Activated CD4-positive, alpha-beta T cell treated with anti-CD3 and anti-CD28 coated beads, Interleukin-2, amount 10 ng/mL, durations not matched to agents 24 days and 14 days (primary cell): ENCODE results near the gene OSBPL10. TPM values are rescaled to one million over a fixed set of nuclear protein-coding genes. Genes with fewer than 3 reads are reported as not detected.

Source experiments
- DNase-seq: peaks from one replicate; pipeline ENCODE4 v3.0.0; 2022
- H3K27ac Mint-ChIP-seq: one replicate; pipeline ENCODE4 v1.8.0; 2022; ENCODE audit warnings: mild to moderate bottlenecking, mixed read lengths
- H3K27me3 Mint-ChIP-seq: one replicate; pipeline ENCODE4 v1.8.0; 2022; ENCODE audit warnings: mixed read lengths
- H3K36me3 Mint-ChIP-seq: one replicate; pipeline ENCODE4 v1.8.0; 2022; ENCODE audit warnings: low read depth, mild to moderate bottlenecking, mixed read lengths
- H3K4me1 Mint-ChIP-seq: one replicate; pipeline ENCODE4 v1.8.0; 2021; ENCODE audit warnings: mixed read lengths
- H3K4me3 Mint-ChIP-seq: one replicate; pipeline ENCODE4 v1.8.0; 2022; ENCODE audit warnings: mild to moderate bottlenecking, moderate library complexity, mixed read lengths
- H3K9me3 Mint-ChIP-seq: one replicate; pipeline ENCODE4 v1.8.0; 2021; ENCODE audit warnings: mixed read lengths
- intact Hi-C: fragments of 100-400 bp; cut with micrococcal nuclease; formaldehyde crosslinking; loops from one replicate; pipeline ENCODE4 v1.15.1; 2023
- total RNA-seq: library from RNA; stranded (reverse); gene quantifications from 2 replicates; pipeline ENCODE4 v1.2.3, GENCODE V29; 2022

Gene OSBPL10
- total RNA-seq, 1 donor from 2014 or later: 14.5 TPM

DNA sequence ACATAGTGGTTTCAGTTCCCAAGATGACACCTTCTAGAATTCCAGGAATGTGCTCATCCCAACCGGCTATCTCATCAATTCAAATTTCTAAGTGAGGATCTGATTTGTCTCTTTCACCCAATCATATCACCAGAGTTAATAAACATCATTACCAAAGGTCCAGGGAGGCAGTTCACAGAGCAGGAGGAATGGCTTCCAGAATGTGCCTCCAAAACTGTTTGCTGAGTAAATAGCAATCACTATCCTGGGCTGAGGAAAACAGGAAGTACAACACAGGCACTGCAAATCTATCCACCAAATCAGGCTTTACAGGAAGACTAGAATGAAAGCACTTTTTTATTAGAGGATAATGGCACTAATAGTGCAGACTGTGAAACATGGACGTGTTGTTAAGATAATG lies 61.5 kb downstream of the OSBPL10 start:
- intact Hi-C loops: loop anchor here (2.0 to 5.0 kb wide), 3 partner anchors 59 to 193 kb away; no protein-coding TSS in a partner anchor

DNA sequence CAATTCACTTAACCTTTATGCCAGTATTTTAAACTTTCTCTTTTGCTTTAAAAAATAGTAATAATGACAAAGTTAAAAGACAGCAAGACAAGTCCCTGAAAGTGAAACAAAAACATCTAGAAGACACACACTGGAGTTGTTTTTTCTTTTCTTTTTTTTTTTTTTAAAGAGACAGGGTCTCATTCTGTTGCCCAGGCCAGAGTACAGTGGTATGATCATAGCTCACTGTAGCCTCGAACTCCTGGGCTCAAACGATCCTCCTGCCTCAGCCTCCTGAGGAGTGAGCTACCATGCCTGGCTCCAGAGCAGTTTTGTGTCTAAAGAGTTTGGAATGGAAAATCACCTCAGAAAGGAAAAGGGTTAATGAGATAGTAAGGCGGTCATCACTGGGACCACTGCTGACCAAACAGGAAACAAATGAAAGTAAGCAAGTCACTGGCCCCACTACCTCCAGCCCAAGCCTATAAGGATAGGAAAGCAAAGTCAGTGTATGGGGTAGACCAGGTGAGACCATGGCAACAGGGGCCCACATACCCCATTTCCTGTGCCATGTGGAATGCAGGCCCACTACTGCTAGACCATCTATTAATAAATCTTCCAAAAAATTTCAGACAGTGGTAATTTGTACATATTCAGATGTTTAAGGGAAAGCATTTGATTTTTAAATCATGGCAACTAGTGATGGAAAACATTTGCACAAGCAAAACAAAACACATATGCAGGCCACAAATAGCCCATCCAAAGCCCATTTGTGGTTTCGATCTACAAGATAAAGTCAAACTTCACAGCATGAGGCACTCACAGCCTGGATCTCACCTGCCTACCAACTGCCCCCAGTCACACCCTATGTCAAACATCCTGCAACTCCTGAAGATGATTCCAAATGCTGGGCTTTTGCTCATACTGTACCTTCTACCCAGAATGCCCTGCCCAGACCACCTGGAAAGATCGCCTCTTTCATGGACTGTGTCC lies 62.6 kb downstream of the OSBPL10 start:
- Mint-ChIP-seq H3K4me1 (peaks cover 35% of the 10 kb centered on the region), H3K27me3 (no peaks in the 10 kb centered on the region), H3K36me3 (peaks cover 20% of the 10 kb centered on the region), H3K27ac (peak overlapping the region; percentile 87), H3K4me3 (peak overlapping the region; percentile 64), H3K9me3 (peaks cover 27% of the 10 kb centered on the region)
- intact Hi-C loops: loop anchor here (2.0 to 5.0 kb wide), 3 partner anchors 60 to 194 kb away; no protein-coding TSS in a partner anchor
- DNase-seq: peak; percentile 71

More for the DNA sequence above, 61.5 kb downstream of the OSBPL10 start:
- Mint-ChIP-seq H3K36me3 (peaks cover 22% of the 10 kb centered on the region), H3K27me3 (no peaks in the 10 kb centered on the region), H3K4me3 (no peak overlapping the region), H3K4me1 (peaks cover 37% of the 10 kb centered on the region), H3K27ac (no peak overlapping the region), H3K9me3 (peaks cover 27% of the 10 kb centered on the region)
- no peak for DNase-seq

DNA sequence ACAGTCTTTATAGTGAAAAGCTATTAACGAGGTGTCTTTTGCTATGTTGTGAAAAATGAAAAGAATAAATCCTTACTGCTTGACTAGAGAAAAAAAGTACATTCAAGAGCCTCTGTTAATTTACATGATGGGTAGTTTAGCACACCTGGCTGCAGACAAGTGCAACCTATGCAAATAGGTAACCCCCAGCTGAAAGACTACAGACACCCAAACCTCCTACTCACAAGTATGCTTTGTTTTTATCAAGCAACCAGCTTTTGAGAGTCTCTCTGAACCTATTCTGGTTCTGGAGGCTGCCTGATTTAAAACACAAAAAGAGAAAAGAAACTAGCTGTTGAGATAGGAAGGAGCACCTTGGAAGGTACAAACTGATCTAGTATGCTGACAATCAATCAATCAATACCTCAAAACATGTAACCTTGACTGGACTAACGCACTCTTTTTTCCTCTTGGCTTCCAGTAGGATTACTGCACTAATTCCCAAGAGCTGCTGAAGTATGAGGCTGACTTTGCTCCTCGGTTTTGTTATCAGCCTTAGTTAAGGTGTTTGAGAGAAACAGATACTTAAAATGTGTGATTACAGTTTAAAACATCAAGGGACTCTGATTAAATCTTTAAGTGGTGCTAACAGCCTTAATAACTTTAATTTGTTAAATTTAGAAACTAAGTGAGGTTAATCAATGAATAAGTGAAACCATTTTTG lies 63.6 kb downstream of the OSBPL10 start:
- no peaks in the 10 kb centered on the region for H3K27me3 Mint-ChIP-seq
- no peak for DNase-seq
- H3K9me3 Mint-ChIP-seq: peaks cover 27% of the 10 kb centered on the region
- H3K27ac Mint-ChIP-seq: peak overlapping the region; percentile 62
- intact Hi-C loops: loop anchor here (2.0 to 5.0 kb wide), 3 partner anchors 61 to 195 kb away; no protein-coding TSS in a partner anchor
- peak overlapping the region; percentile 51 for H3K4me3 Mint-ChIP-seq
- H3K36me3 Mint-ChIP-seq: peaks cover 20% of the 10 kb centered on the region
- peaks cover 35% of the 10 kb centered on the region for H3K4me1 Mint-ChIP-seq

DNA sequence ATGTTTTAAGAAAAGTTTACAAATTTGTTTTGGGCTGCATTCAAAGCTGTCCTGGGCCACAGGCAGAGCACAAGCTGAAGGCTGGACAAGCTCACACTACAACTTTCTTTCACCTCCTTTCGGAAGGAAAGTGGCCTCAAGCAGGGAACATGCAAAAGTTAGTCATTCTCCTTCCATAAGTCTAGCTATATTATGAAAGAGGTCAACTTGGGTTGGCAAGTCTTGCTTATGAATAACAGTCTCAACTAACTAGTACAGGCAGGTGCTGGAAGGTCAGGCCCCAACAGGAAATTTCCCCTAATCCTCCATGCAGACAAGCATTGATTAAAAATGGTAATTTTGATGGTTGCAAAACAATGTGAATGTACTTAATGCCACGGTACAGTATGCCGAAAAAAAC lies 69.4 kb downstream of the OSBPL10 start:
- Mint-ChIP-seq H3K4me3 (no peak overlapping the region), H3K36me3 (no peaks in the 10 kb centered on the region), H3K4me1 (peaks cover 9% of the 10 kb centered on the region), H3K27ac (no peak overlapping the region), H3K27me3 (no peaks in the 10 kb centered on the region), H3K9me3 (no peaks in the 10 kb centered on the region)
- intact Hi-C loops: no loop called here
- no peak for DNase-seq

DNA sequence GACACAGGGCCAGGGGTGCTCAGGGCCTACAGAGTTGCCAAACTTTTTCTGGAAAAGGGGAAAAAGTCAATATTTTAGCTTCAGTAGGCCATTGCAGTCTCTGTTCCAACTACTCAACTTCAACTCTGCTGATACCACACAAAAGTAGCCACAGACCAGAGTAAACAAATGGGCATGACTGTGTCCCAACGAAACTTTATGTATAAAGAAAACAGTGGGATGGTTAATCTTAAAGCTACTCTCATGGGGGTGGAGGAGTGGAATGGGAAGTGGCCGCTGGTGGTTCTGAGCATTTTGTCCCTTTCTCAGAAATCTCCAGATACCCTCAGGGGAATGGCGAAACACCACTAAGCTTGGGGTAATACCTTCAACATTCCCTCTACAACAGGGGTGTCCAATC lies 69.9 kb downstream of the OSBPL10 start:
- no peaks in the 10 kb centered on the region for H3K27me3 Mint-ChIP-seq
- no peaks in the 10 kb centered on the region for H3K9me3 Mint-ChIP-seq
- intact Hi-C loops: no loop called here
- DNase-seq: no peak
- H3K4me1 Mint-ChIP-seq: peaks cover 4% of the 10 kb centered on the region
- H3K36me3 Mint-ChIP-seq: no peaks in the 10 kb centered on the region
- H3K27ac Mint-ChIP-seq: no peak overlapping the region
- no peak overlapping the region for H3K4me3 Mint-ChIP-seq

DNA sequence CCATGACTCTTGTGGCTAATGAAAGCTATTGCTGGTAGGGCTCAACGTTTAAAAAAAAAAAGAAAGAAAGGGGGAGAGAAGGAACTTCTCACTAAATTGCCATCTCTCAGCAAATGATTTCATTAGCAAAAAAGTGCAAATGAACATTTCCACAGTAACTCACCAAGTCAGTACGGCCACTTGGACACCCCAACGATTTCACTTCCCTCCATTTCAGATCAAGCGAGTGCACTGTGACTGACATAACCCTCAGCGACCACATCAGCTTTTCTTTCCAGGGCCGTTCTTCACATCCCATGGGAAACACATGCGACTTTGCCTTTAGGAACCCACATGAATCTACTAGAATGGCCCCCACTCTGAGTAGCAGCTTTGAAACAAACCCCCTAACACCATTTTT lies 71.6 kb downstream of the OSBPL10 start:
- Mint-ChIP-seq H3K9me3 (no peaks in the 10 kb centered on the region), H3K27me3 (no peaks in the 10 kb centered on the region), H3K4me3 (no peak overlapping the region), H3K27ac (no peak overlapping the region), H3K36me3 (no peaks in the 10 kb centered on the region), H3K4me1 (peaks cover 7% of the 10 kb centered on the region)
- no peak for DNase-seq
- intact Hi-C loops: no loop called here

DNA sequence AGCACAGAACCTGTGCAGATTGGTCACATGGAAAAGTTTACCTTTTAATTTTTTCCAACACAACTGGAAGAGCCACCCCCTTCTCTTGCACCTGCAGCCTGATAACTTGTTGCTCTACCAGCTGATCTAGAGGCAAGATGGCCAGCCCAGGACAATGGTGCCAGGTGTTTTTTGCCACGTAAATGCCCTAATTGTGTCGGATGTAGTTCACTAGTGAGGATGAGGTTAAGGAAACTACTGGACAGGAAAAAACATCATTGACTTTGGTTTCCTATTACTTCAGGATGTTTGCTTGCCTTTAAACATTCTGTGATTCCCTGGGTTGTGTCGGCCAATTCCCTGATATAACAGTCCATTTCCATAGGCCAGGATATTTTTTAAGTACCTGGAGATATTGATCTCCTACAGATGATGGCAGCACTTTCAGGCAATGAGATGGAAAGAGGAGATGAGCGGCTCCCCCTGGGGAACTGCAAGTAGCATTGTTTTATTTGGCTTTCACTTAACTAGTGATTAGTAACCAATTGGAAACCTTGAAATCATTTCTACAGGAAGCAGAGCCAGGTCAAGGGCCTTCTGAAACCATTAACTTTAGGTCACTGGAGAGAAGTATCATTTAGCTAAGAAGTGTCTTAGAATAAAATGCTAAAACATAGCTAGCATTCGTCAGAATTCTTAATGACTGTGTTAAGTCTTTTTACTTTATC lies 72.5 kb downstream of the OSBPL10 start:
- intact Hi-C loops: no loop called here
- no peak for DNase-seq
- H3K9me3 Mint-ChIP-seq: no peaks in the 10 kb centered on the region
- H3K27me3 Mint-ChIP-seq: no peaks in the 10 kb centered on the region
- peaks cover 14% of the 10 kb centered on the region for H3K4me1 Mint-ChIP-seq
- no peak overlapping the region for H3K27ac Mint-ChIP-seq
- H3K4me3 Mint-ChIP-seq: no peak overlapping the region
- no peaks in the 10 kb centered on the region for H3K36me3 Mint-ChIP-seq

DNA sequence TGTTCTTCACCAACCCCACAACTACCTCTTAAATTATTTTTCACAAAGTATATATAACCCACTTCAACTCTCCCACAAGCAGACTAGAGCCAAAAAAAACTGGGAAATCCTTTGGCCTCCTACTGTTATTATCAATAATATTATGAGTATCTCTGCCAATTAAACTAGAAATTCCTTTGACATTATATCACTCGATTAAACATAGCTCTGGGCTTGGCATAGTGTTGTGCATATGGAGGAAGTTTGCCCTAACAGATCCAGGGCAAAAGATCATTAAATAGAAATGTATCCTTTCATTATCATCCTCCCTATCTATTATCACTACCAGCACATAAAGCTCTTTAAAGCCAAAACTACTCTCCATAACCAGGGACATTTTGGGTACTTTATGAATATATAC lies 74.9 kb downstream of the OSBPL10 start:
- Mint-ChIP-seq H3K36me3 (no peaks in the 10 kb centered on the region), H3K9me3 (no peaks in the 10 kb centered on the region), H3K27ac (no peak overlapping the region), H3K4me1 (peaks cover 21% of the 10 kb centered on the region), H3K4me3 (no peak overlapping the region), H3K27me3 (no peaks in the 10 kb centered on the region)
- no peak for DNase-seq
- intact Hi-C loops: no loop called here

DNA sequence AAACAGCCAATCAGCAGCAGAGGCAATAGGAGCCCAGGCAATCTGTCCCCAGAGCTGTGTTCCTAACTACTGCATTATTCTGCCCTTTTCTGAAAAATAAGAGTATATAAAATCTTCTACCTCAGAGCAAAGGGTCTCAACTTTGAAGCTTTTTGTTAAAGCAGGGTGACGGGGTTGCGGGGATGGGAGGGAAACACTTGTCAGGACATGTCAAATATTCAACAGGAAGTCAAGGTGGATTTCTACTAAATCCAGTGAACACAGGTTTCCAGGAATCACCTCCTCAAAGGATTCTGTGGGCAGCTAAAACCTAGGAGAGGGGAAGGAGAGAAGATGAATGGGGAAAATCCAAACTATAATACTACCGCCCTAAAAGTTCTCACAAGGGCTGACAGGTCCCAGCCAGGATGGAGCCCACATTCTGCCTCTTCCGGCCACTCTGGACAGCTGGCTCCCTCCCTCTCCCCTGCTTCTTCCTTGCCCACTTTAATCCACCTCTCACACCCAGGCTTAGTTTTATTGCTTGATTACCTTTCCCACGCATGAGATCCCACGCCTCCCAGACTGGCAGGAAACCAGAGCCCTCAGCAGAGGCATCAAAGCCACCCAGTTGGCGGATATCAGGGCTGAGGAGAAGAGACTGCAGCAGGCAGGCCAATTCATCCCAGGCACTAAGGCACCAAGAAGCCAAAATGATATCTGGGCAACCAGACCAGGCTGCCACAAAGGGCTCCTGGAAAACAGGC lies 77.2 kb downstream of the OSBPL10 start:
- Mint-ChIP-seq H3K27ac (peak overlapping the region; percentile 10), H3K4me1 (peaks cover 31% of the 10 kb centered on the region), H3K9me3 (no peaks in the 10 kb centered on the region), H3K4me3 (no peak overlapping the region), H3K36me3 (no peaks in the 10 kb centered on the region), H3K27me3 (no peaks in the 10 kb centered on the region)
- intact Hi-C loops: no loop called here
- peak; percentile 63 for DNase-seq

DNA sequence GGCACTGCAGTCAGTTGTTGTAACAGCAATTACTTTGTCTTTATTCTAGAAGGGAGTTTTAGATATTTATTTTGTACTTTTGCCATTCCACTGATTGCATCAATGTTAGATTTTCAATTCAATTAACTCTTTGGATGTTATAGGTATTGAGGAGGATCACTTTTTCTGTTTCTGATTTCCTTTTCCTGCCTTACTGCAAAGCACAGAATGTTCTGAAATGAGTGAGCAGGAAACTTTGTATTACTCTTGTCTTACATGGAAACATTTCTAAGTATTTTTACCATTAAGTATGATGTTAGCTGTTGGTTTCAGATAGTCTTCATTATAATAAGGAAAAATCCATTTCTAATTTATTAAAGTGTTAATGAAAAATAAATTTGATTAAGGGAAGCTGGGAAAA lies 80.5 kb downstream of the OSBPL10 start:
- peak overlapping the region; percentile 64 for H3K27ac Mint-ChIP-seq

DNA sequence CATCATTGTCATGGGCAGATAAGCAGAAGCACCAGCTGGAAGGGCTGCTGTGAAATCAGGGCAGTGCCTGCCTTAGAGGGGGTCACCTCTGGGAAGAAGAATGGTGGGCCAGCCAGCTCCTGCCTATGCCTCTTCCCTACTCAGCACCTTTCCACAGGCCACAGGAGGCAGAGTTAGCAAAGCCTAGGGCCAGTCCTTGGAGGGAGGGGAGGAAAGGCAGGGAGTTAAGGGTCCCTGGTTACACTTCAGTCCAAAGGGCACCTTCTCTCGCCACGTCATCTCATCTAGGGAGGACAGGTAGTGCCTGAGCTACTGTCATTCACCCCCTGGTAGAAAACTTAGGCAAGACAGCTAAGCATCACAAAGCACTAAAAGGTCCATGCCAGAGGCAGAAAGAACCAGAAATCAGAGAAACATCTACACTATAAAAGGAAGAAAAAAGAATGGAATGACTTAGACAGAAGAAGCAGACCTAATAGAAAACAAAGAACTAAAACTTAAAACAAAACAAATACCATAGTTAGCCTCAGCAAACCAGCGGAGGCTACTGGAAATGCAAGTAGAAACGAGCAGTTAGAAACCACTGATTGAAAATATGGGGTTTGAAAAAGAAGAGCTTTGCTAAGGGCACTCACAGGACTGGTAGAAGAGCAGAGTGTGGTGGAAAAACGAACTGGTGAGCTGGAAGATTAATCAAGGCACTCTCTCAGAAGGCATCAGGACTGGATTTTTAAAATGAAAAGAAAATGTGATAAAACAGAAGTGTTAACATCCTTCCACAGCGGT lies 84.2 kb downstream of the OSBPL10 start:
- DNase-seq: no peak
- H3K9me3 Mint-ChIP-seq: no peaks in the 10 kb centered on the region
- intact Hi-C loops: no loop called here
- no peak overlapping the region for H3K4me3 Mint-ChIP-seq
- peaks cover 14% of the 10 kb centered on the region for H3K4me1 Mint-ChIP-seq
- no peaks in the 10 kb centered on the region for H3K36me3 Mint-ChIP-seq
- H3K27me3 Mint-ChIP-seq: no peaks in the 10 kb centered on the region
- H3K27ac Mint-ChIP-seq: peak overlapping the region; percentile 30

More for the DNA sequence above, 80.5 kb downstream of the OSBPL10 start:
- H3K36me3 Mint-ChIP-seq: no peaks in the 10 kb centered on the region
- DNase-seq: no peak
- intact Hi-C loops: no loop called here
- peak overlapping the region; percentile 17 for H3K4me3 Mint-ChIP-seq
- H3K9me3 Mint-ChIP-seq: no peaks in the 10 kb centered on the region
- H3K27me3 Mint-ChIP-seq: no peaks in the 10 kb centered on the region
- H3K4me1 Mint-ChIP-seq: peaks cover 28% of the 10 kb centered on the region

DNA sequence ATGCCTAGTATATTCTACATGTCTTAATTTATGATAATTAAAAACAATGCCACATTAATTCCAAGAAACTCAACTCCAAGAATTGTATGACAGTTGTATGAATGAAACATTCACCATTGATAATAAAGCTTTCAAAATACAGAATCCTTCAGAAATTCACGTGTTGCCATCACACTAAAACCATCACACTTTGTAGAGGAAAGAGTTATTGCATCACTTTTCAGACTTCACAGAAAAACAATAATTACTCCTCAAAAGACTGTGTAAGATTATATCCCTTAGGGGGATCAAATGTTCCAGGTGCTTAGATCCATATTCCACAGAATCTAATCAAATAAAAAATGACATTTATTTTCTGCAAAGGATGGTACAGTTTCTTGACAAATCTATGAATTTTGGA lies 85.0 kb downstream of the OSBPL10 start:
- no peak for DNase-seq
- H3K27ac Mint-ChIP-seq: no peak overlapping the region
- H3K4me1 Mint-ChIP-seq: peaks cover 10% of the 10 kb centered on the region
- H3K36me3 Mint-ChIP-seq: no peaks in the 10 kb centered on the region
- intact Hi-C loops: no loop called here
- no peaks in the 10 kb centered on the region for H3K9me3 Mint-ChIP-seq
- no peak overlapping the region for H3K4me3 Mint-ChIP-seq
- no peaks in the 10 kb centered on the region for H3K27me3 Mint-ChIP-seq
